ENCODE data around the gene GCN1. TPM values are rescaled to one million over a fixed set of nuclear protein-coding genes. Genes with fewer than 3 reads are reported as not detected.

GCN1 gene
- total RNA-seq, 4 donors from 2014 or later = 37.8 to 115 (median 50.8) TPM

- TF ChIP-seq POLR2A (IDR thresholded peaks at IDR 0.05) = no peak
- no peak for TF ChIP-seq CTCF (IDR thresholded peaks at IDR 0.05)
- no peak for DNase-seq (ENCODE audit: low spot score in 2 of 2)
- 88 to 93% methylated on average over 7 of the region's 7 CpGs for WGBS, 2 donors
- intact Hi-C loops (cut with DNase I; ENCODE audit: low total_unique reads) = no loop called here
- H3K4me3 ChIP-seq (ENCODE audit: low read depth, poor library complexity, severe bottlenecking) = no peak overlapping the region
Observed at GRCh38 chr12:120180975-120181374, 13.5 kb downstream of the GCN1 start.

- DNase-seq (ENCODE audit: low spot score in 2 of 2) = no peak
- intact Hi-C loops (cut with DNase I; ENCODE audit: low total_unique reads) = no loop called here
- TF ChIP-seq CTCF (IDR thresholded peaks at IDR 0.05) (no peak), POLR2A (IDR thresholded peaks at IDR 0.05) (no peak)
- H3K4me3 ChIP-seq (ENCODE audit: low read depth, poor library complexity, severe bottlenecking) = no peak overlapping the region
- 88 to 94% methylated on average over 11 of the region's 11 CpGs for WGBS, 2 donors
Observed at GRCh38 chr12:120175537-120175936, 19.0 kb downstream of the GCN1 start.

- intact Hi-C loops (cut with DNase I; ENCODE audit: low total_unique reads) = no loop called here
- 84 to 91% methylated on average over 5 of the region's 5 CpGs for WGBS, 2 donors
- DNase-seq (ENCODE audit: low spot score in 2 of 2) = no peak
- no peak overlapping the region for H3K4me3 ChIP-seq (ENCODE audit: low read depth, poor library complexity, severe bottlenecking)
- no peak for TF ChIP-seq CTCF (IDR thresholded peaks at IDR 0.05)
- no peak for TF ChIP-seq POLR2A (IDR thresholded peaks at IDR 0.05)
Observed at GRCh38 chr12:120175062-120175461, 19.5 kb downstream of the GCN1 start.

- no peak overlapping the region for H3K4me3 ChIP-seq (ENCODE audit: low read depth, poor library complexity, severe bottlenecking)
- 94 to 97% methylated on average over 3 of the region's 3 CpGs for WGBS, 2 donors
- intact Hi-C loops (cut with DNase I; ENCODE audit: low total_unique reads) = no loop called here
- TF ChIP-seq POLR2A (IDR thresholded peaks at IDR 0.05) (no peak), CTCF (IDR thresholded peaks at IDR 0.05) (no peak)
- no peak for DNase-seq (ENCODE audit: low spot score in 2 of 2)
Observed at GRCh38 chr12:120172053-120172452, 22.5 kb downstream of the GCN1 start.

- DNase-seq (ENCODE audit: low spot score in 2 of 2) = no peak
- TF ChIP-seq POLR2A (IDR thresholded peaks at IDR 0.05) (no peak), CTCF (IDR thresholded peaks at IDR 0.05) (no peak)
- WGBS, 2 donors = 92 to 94% methylated on average over 7 of the region's 7 CpGs
- H3K4me3 ChIP-seq (ENCODE audit: low read depth, poor library complexity, severe bottlenecking) = no peak overlapping the region
- intact Hi-C loops (cut with DNase I; ENCODE audit: low total_unique reads) = no loop called here
Observed at GRCh38 chr12:120170631-120171030, 23.9 kb downstream of the GCN1 start.

- no peak overlapping the region for H3K4me3 ChIP-seq (ENCODE audit: low read depth, poor library complexity, severe bottlenecking)
- DNase-seq (ENCODE audit: low spot score in 2 of 2) = no peak
- intact Hi-C loops (cut with DNase I; ENCODE audit: low total_unique reads) = no loop called here
- TF ChIP-seq CTCF (IDR thresholded peaks at IDR 0.05) = no peak
- TF ChIP-seq POLR2A (IDR thresholded peaks at IDR 0.05) = no peak
- WGBS, 2 donors = 95 to 100% methylated on average over 1 to 2 of the region's 2 CpGs
Observed at GRCh38 chr12:120169946-120170345, 24.6 kb downstream of the GCN1 start.
